Hepatocyte (in vitro differentiated cells): ENCODE data around the gene SLC17A7. TPM values are rescaled to one million over a fixed set of nuclear protein-coding genes. Genes with fewer than 3 reads are reported as not detected.

Source experiments
- DNase-seq: peaks from one replicate; pipeline ENCODE4 v3.0.0-alpha.2; 2016; ENCODE audit warnings: low spot score
- H2AFZ ChIP-seq: fragments of 200-600 bp; sonication (generic); 2 replicates; pipeline ENCODE4 v1.6.0; 2016; ENCODE audit warnings: antibody characterized with exemption, mild to moderate bottlenecking
- H3K27ac ChIP-seq: fragments of 200-600 bp; sonication (generic); 2 replicates; pipeline ENCODE4 v1.5.1; 2016; ENCODE audit warnings: mild to moderate bottlenecking
- H3K27me3 ChIP-seq: fragments of 200-600 bp; sonication (generic); 2 replicates; pipeline ENCODE4 v1.6.1; 2016
- H3K36me3 ChIP-seq: fragments of 200-600 bp; sonication (generic); replicated peaks from 2 replicates; pipeline ENCODE4 v1.5.1; 2016; ENCODE audit warnings: low read depth; ENCODE audit not compliant: insufficient read depth
- H3K4me1 ChIP-seq: fragments of 200-600 bp; sonication (generic); 2 replicates; pipeline ENCODE4 v1.5.1; 2016; ENCODE audit warnings: mild to moderate bottlenecking, moderate library complexity; ENCODE audit not compliant: insufficient read depth
- H3K4me2 ChIP-seq: fragments of 200-600 bp; sonication (generic); 2 replicates; pipeline ENCODE4 v1.6.0; 2016
- H3K4me3 ChIP-seq: fragments of 200-600 bp; sonication (generic); 2 replicates; pipeline ENCODE4 v1.5.1; 2016; ENCODE audit warnings: mild to moderate bottlenecking
- H3K79me2 ChIP-seq: fragments of 200-600 bp; sonication (generic); 2 replicates; pipeline ENCODE4 v1.6.0; 2017; ENCODE audit warnings: mild to moderate bottlenecking
- H3K9me2 ChIP-seq: fragments of 200-600 bp; sonication (generic); replicated peaks from 2 replicates; pipeline ENCODE4 v1.6.0; 2017; ENCODE audit warnings: mild to moderate bottlenecking; ENCODE audit not compliant: insufficient read depth
- H3K9me3 ChIP-seq: fragments of 200-600 bp; sonication (generic); 2 replicates; pipeline ENCODE4 v1.5.1; 2016; ENCODE audit warnings: low read depth, mild to moderate bottlenecking
- H4K20me1 ChIP-seq: fragments of 200-600 bp; sonication (generic); 2 replicates; pipeline ENCODE4 v1.6.0; 2016; ENCODE audit warnings: mild to moderate bottlenecking; ENCODE audit not compliant: insufficient read depth, poor library complexity, severe bottlenecking
- EZH2 ChIP-seq: fragments of 200-600 bp; sonication (generic); IDR thresholded peaks from 2 replicates; pipeline ENCODE4 v1.6.1; 2016; ENCODE audit warnings: antibody characterized with exemption, mild to moderate bottlenecking, borderline replicate concordance
- EZH2phosphoT487 ChIP-seq: fragments of 200-600 bp; sonication (generic); IDR thresholded peaks from one replicate; pipeline ENCODE4 v1.6.1; 2018; ENCODE audit warnings: antibody characterized with exemption, mild to moderate bottlenecking, low read depth, moderate library complexity; ENCODE audit not compliant: unreplicated experiment, severe bottlenecking
- WGBS: methylation state at CpG from one replicate; pipeline ENCODE4 v1.1.6; 2016; ENCODE audit warnings: low lambda C conversion rate; ENCODE audit errors: missing lambda C conversion rate; 5-methylcytosine and 5-hydroxymethylcytosine counted together
- polyA plus RNA-seq: library from polyadenylated mRNA; unstranded; fragments of >200 nt; fragmentation: Nextera tagmentation; extraction: Ambion mirVana; gene quantifications from 2 replicates; pipeline ENCODE4 v1.2.1, GENCODE V29; 2016
- total RNA-seq: library from RNA; depleted of rRNA; stranded (reverse); fragments of >200 nt; gene quantifications from 2 replicates; pipeline ENCODE4 v1.2.3, GENCODE V29; 2014
- TF ChIP-seq, protein P1 (sequence below): fragments of 200-600 bp; sonication (generic); IDR thresholded peaks from 2 replicates; pipeline ENCODE4 v1.5.1; 2016; ENCODE audit warnings: antibody characterized with exemption, mild to moderate bottlenecking; ENCODE audit not compliant: poor library complexity

Gene SLC17A7
- total and polyA plus RNA-seq, 2 experiments from 2014 or later, result 0.13 to 0.51 TPM

DNA sequence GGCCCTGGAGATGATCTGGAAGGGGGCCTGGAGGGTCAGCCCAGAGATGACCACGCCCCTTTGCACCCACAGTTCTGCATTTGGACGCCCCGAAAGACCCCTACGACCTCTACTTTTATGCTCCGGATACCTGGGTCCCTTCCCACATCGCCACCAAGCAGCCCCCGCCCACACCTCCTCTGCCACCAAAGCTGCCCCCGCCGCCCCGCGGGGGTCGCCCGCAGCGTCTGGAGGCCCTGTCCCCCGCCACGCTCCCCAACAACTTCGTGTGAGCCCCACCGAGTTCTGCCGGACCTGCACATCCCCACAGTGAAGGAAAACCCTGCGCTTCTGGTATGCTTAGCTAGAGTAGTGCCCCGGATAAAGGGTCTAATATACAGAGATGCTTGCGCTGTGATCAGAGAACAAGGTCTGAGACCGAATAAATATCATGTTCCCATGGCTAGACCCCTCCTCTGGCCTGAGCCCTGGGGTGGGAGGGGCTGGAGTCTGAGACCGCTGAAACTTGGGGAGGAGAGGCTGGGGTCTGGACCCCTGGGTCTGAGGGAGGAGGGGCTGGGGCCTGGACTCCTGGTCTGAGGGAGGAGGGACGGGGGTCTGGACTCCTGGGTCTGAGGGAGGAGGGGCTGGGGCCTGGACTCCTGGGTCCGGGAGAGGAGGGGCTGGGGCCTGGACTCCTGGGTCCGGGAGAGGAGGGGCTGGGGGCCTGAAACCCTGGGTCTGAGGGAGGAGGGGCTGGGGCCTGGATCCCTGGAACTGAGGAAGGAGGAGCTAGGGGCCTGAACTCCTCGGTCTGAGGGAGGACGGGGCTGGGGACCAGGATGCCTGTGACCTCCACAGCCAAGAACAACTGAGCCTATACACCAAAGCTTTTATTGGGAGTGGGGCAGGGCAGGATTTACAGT, 12.5 kb downstream of the SLC17A7 start:
- Histone ChIP-seq H4K20me1 (no peaks in the 10 kb centered on the region), H3K4me1 (peaks cover 7% of the 10 kb centered on the region), H3K27ac (no peak overlapping the region), H3K36me3 (no peaks in the 10 kb centered on the region), H2AFZ (peak overlapping the region; percentile 60), H3K4me3 (no peak overlapping the region), H3K4me2 (peak overlapping the region; percentile 80), H3K9me2 (no peaks in the 10 kb centered on the region), H3K79me2 (no peaks in the 10 kb centered on the region), H3K27me3 (peaks cover 99% of the 10 kb centered on the region), H3K9me3 (no peaks in the 10 kb centered on the region)
- TF ChIP-seq EZH2phosphoT487 (no peak), EZH2 (peak; percentile 67)
- TF ChIP-seq, protein P1, sequence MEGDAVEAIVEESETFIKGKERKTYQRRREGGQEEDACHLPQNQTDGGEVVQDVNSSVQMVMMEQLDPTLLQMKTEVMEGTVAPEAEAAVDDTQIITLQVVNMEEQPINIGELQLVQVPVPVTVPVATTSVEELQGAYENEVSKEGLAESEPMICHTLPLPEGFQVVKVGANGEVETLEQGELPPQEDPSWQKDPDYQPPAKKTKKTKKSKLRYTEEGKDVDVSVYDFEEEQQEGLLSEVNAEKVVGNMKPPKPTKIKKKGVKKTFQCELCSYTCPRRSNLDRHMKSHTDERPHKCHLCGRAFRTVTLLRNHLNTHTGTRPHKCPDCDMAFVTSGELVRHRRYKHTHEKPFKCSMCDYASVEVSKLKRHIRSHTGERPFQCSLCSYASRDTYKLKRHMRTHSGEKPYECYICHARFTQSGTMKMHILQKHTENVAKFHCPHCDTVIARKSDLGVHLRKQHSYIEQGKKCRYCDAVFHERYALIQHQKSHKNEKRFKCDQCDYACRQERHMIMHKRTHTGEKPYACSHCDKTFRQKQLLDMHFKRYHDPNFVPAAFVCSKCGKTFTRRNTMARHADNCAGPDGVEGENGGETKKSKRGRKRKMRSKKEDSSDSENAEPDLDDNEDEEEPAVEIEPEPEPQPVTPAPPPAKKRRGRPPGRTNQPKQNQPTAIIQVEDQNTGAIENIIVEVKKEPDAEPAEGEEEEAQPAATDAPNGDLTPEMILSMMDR, result no peak
- WGBS, result 27% methylated on average over 24 of the region's 29 CpGs
- DNase-seq, result no peak

DNA sequence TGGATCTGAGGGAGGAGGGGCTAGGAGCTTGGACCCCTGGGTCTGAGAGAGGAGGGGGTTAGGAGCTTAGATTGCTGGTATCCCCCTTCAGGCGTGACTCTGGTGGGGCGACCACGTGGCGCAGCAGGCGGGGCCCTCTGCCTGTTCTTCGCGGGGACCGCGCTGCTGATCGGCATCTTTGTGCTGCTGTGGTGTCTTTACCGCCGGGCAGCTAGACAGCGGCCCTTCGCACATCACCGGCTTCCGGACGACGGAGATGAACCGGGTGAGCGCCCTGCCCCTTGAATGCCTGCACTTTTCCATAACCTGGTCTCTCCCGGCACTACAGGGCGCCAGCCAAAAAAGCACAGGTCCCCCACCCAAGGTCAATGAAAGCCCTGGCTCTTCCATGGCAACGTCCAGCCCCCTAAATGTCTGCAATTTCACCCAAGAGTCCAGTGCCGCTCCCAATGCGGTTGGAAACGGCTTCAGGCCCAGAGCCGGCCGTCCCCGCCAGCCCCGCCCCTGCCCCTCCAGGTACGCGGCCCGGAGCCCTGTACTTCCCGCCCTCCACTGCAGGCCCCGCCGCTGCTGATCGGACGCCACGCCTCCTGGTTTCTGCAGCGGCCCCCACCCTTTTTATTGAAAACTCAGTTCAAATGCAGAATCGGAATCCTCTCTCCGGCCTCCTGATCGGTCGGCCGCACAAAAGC, 13.3 kb downstream of the SLC17A7 start:
- Histone ChIP-seq H3K27me3 (peaks cover 99% of the 10 kb centered on the region), H4K20me1 (no peaks in the 10 kb centered on the region), H2AFZ (peak overlapping the region; percentile 60), H3K4me3 (no peak overlapping the region), H3K9me3 (no peaks in the 10 kb centered on the region), H3K27ac (no peak overlapping the region), H3K79me2 (no peaks in the 10 kb centered on the region), H3K36me3 (no peaks in the 10 kb centered on the region), H3K9me2 (no peaks in the 10 kb centered on the region), H3K4me1 (peaks cover 7% of the 10 kb centered on the region), H3K4me2 (peak overlapping the region; percentile 80)
- DNase-seq, result no peak
- TF ChIP-seq EZH2, result peak; percentile 92
- TF ChIP-seq EZH2phosphoT487, result no peak
- TF ChIP-seq, protein P1, result no peak
- 4% methylated on average over 45 of the region's 45 CpGs for WGBS

DNA sequence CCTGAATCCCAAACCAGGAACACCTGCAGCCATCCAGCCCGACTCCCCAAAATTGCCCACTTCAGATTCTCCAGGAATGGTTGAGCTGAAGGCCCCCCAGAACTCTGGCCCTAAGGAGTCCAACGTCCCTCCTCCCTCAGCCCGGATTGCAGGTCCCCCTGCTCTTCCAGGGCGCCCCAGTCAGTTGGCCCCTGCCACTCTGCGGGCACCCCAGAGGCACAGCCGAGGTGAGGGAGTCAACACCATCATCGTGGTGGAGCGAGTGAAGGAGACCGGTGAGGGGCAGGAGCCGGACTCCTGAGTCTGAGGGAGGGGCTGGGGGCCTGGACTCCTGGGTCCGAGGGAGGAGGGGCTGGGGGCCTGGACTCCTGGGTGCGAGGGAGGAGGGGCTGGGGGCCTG, 14.0 kb downstream of the SLC17A7 start:
- Histone ChIP-seq H3K27me3 (peaks cover 99% of the 10 kb centered on the region), H2AFZ (no peak overlapping the region), H3K9me2 (no peaks in the 10 kb centered on the region), H3K36me3 (no peaks in the 10 kb centered on the region), H3K27ac (no peak overlapping the region), H3K4me3 (no peak overlapping the region), H3K79me2 (no peaks in the 10 kb centered on the region), H3K9me3 (no peaks in the 10 kb centered on the region), H3K4me1 (peaks cover 10% of the 10 kb centered on the region), H3K4me2 (no peak overlapping the region), H4K20me1 (no peaks in the 10 kb centered on the region)
- TF ChIP-seq EZH2phosphoT487 (no peak), EZH2 (no peak)
- TF ChIP-seq, protein P1, result no peak
- DNase-seq, result no peak
- WGBS, result 83% methylated on average over 10 of the region's 12 CpGs
